Spinal cord (tissue), 10 donors: ENCODE data around the gene MYO7A. TPM values are rescaled to one million over a fixed set of nuclear protein-coding genes. Genes with fewer than 3 reads are reported as not detected.

ENCODE experiments used
- DNase-seq, 6 donors: peaks; one replicate each; pipeline versions ENCODE4 v3.0.0 to v3.0.0-alpha.2; 2013 to 2015; ENCODE audit warnings: low spot score in 6 of 6, low read depth in 4 of 6
- H3K27ac ChIP-seq: one replicate; pipeline ENCODE4 v1.5.1; 2013; ENCODE audit warnings: low read depth, low read length, control low read depth
- H3K27me3 ChIP-seq: one replicate; pipeline ENCODE4 v1.6.1; 2013; ENCODE audit warnings: low read length; ENCODE audit not compliant: control insufficient read depth, insufficient read depth
- H3K36me3 ChIP-seq: one replicate; pipeline ENCODE4 v1.6.1; 2013; ENCODE audit warnings: low read length; ENCODE audit not compliant: control insufficient read depth, insufficient read depth
- H3K4me1 ChIP-seq: one replicate; pipeline ENCODE4 v1.6.1; 2013; ENCODE audit warnings: low read length; ENCODE audit not compliant: control insufficient read depth, insufficient read depth
- H3K4me3 ChIP-seq: one replicate; pipeline ENCODE4 v1.5.1; 2013; ENCODE audit warnings: low read depth, low read length, control low read depth
- H3K9me3 ChIP-seq: one replicate; pipeline ENCODE4 v1.6.1; 2013; ENCODE audit warnings: low read length; ENCODE audit not compliant: control insufficient read depth, insufficient read depth
- WGBS: methylation state at CpG from one replicate; pipeline ENCODE4 v1.1.5; 2013; ENCODE audit warnings: missing lambda C conversion rate; ENCODE audit not compliant: insufficient coverage; 5-methylcytosine and 5-hydroxymethylcytosine counted together
- polyA plus RNA-seq, 2 donors: library from polyadenylated mRNA; unstranded; fragments of 120-200 nt; gene quantifications; one replicate each; pipeline ENCODE4 v1.2.1, GENCODE V29; 2013; ENCODE audit not compliant: insufficient read length in 2 of 2
- total RNA-seq, 2 donors: library from RNA; depleted of rRNA in 1 of 2; stranded (reverse); fragments of 120-200 nt in 1 of 2; fragments of >200 nt in 1 of 2; gene quantifications; one replicate each; pipeline versions ENCODE4 v1.2.3 to v1.2.4, GENCODE V29; 2013 to 2014
- donor health status: healthy.

The MYO7A gene
- total and polyA plus RNA-seq, 4 donors: 3.0 to 6.0 (median 4.2) TPM

- WGBS: 96% methylated on average over 2 of the region's 4 CpGs
- no peak overlapping the region for H3K4me3 ChIP-seq
- H3K4me1 ChIP-seq: peaks cover 56% of the 10 kb centered on the region
- no peak for DNase-seq
- H3K36me3 ChIP-seq: peaks cover 2% of the 10 kb centered on the region
- H3K27ac ChIP-seq: no peak overlapping the region
- H3K9me3 ChIP-seq: no peaks in the 10 kb centered on the region
- H3K27me3 ChIP-seq: no peaks in the 10 kb centered on the region
These were observed 50.1 kb downstream of the MYO7A start for GRCh38 chr11:77178150-77178549.

GRCh38 chr11:77179048-77179447 is 51.0 kb downstream of the MYO7A start:
- Histone ChIP-seq H3K4me3 (no peak overlapping the region), H3K36me3 (peaks cover 2% of the 10 kb centered on the region), H3K9me3 (no peaks in the 10 kb centered on the region), H3K27ac (no peak overlapping the region), H3K4me1 (peaks cover 57% of the 10 kb centered on the region), H3K27me3 (no peaks in the 10 kb centered on the region)
- 82% methylated on average over 4 of the region's 5 CpGs for WGBS
- peak in 1 of 6 donors; percentile 28 for DNase-seq

GRCh38 chr11:77179681-77180080 is 51.6 kb downstream of the MYO7A start:
- H3K27me3 ChIP-seq: no peaks in the 10 kb centered on the region
- 97% methylated on average over 19 of the region's 19 CpGs for WGBS
- H3K36me3 ChIP-seq: peaks cover 2% of the 10 kb centered on the region
- H3K27ac ChIP-seq: no peak overlapping the region
- H3K4me3 ChIP-seq: no peak overlapping the region
- H3K4me1 ChIP-seq: peaks cover 53% of the 10 kb centered on the region
- DNase-seq: no peak
- no peaks in the 10 kb centered on the region for H3K9me3 ChIP-seq

GRCh38 chr11:77180346-77180745 is 52.3 kb downstream of the MYO7A start:
- Histone ChIP-seq H3K27me3 (no peaks in the 10 kb centered on the region), H3K36me3 (peaks cover 2% of the 10 kb centered on the region), H3K4me1 (peaks cover 48% of the 10 kb centered on the region), H3K9me3 (no peaks in the 10 kb centered on the region), H3K27ac (no peak overlapping the region), H3K4me3 (no peak overlapping the region)
- no peak for DNase-seq
- WGBS: 92% methylated on average over 11 of the region's 11 CpGs

DNA sequence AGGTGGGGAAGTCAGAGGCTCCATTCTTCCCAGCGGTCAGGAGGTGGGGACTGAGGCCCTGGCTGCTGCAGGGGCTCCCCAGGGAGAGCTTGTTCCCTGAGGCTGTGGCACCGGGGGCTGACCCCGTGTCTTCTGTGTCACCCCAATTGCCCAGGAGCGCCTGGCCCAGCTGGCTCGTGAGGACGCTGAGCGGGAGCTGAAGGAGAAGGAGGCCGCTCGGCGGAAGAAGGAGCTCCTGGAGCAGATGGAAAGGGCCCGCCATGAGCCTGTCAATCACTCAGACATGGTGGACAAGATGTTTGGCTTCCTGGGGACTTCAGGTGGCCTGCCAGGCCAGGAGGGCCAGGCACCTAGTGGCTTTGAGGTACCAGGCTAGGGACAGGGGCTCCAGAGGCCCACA is 53.2 kb downstream of the MYO7A start:
- Histone ChIP-seq H3K36me3 (peaks cover 2% of the 10 kb centered on the region), H3K4me1 (peaks cover 39% of the 10 kb centered on the region)
- WGBS: 89% methylated on average over 11 of the region's 11 CpGs

GRCh38 chr11:77181799-77182541 is 53.9 kb downstream of the MYO7A start:
- DNase-seq: no peak
- Histone ChIP-seq H3K4me1 (peaks cover 36% of the 10 kb centered on the region), H3K27me3 (no peaks in the 10 kb centered on the region), H3K9me3 (no peaks in the 10 kb centered on the region), H3K36me3 (peaks cover 2% of the 10 kb centered on the region), H3K27ac (no peak overlapping the region), H3K4me3 (no peak overlapping the region)
- WGBS: 94% methylated on average over 19 of the region's 22 CpGs

More for the DNA sequence above, 53.2 kb downstream of the MYO7A start:
- Histone ChIP-seq H3K4me3 (no peak overlapping the region), H3K27me3 (no peaks in the 10 kb centered on the region), H3K27ac (no peak overlapping the region), H3K9me3 (no peaks in the 10 kb centered on the region)
- DNase-seq: no peak

DNA sequence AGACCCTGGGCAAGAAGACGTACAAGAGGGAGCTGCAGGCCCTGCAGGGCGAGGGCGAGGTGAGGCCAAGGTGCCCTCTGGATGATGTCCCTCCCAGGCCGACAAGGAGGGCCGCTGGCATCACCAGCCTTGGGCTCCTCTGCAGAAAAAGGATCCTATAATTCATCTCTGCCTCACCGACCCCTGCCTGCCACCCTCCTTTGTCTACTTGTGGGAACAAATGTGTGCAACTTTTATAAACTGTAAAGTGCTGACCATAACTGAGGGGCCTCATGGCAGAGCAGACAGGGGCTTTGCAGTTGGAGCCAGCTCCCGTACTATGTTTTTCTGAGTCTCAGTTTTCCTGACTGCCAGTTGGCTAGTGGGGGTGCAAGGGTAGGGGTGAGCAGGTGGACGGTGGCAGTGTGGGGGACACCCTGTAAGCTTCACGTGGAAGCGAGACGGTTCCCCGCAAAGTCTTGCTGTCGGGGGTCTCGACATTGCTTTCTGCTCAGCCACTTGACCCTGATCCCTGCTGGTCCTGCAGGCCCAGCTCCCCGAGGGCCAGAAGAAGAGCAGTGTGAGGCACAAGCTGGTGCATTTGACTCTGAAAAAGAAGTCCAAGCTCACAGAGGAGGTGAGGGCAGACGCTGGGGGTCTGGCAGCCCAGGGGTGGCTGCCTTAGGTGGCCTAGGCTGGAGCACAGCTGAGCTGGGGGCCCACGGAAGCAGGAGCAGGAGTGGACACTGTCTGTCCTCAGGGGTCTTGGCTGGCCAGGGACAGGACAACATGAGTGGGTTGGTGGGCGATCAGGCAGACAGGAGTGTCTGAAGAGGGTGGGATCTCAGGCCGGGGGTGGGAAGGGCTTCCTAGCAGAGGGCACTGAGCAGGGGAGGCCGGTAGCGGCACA is 54.7 kb downstream of the MYO7A start:
- no peak overlapping the region for H3K27ac ChIP-seq

DNA sequence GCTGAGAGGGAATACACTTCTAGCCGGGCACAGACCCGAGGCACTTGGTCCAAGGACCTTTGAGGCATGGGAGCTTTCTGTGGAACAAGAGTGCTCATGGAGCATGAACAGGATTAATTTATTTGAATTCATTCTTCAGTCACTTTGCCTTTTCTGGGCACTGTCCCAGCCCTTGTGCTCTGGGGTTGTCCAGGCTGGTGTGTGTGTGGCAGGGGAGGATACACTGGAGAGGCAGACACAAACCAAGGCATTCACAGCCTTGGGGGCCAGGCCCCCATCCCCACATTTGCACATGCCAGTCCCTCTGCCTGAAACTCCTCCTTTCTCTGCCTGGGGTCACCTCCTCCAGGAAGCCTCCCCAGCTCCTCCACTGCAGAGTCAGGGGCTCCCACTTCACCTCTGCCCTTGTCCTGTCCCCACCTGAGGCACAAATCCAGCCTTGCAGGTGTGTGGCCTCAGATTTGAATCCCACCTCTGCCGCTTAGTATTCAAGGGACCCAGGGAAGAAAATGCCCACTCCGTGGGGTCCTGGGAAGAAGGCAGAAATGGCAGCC is 55.5 kb downstream of the MYO7A start:
- H3K27ac ChIP-seq: no peak overlapping the region
- H3K4me1 ChIP-seq: peaks cover 36% of the 10 kb centered on the region
- peaks cover 2% of the 10 kb centered on the region for H3K36me3 ChIP-seq
- WGBS: 65% methylated on average over 4 of the region's 4 CpGs
- no peaks in the 10 kb centered on the region for H3K9me3 ChIP-seq
- no peaks in the 10 kb centered on the region for H3K27me3 ChIP-seq
- peak; percentile 21 to 87 (median 58) for DNase-seq
- H3K4me3 ChIP-seq: no peak overlapping the region

More for the DNA sequence above, 54.7 kb downstream of the MYO7A start:
- DNase-seq: no peak
- H3K36me3 ChIP-seq: peaks cover 2% of the 10 kb centered on the region
- peaks cover 36% of the 10 kb centered on the region for H3K4me1 ChIP-seq
- no peaks in the 10 kb centered on the region for H3K9me3 ChIP-seq
- no peaks in the 10 kb centered on the region for H3K27me3 ChIP-seq
- 75% methylated on average over 19 of the region's 21 CpGs for WGBS
- no peak overlapping the region for H3K4me3 ChIP-seq

- no peaks in the 10 kb centered on the region for H3K27me3 ChIP-seq
- no peak for DNase-seq
- no peak overlapping the region for H3K4me3 ChIP-seq
- H3K9me3 ChIP-seq: no peaks in the 10 kb centered on the region
- H3K36me3 ChIP-seq: peaks cover 2% of the 10 kb centered on the region
- 87% methylated on average over 15 of the region's 15 CpGs for WGBS
- H3K27ac ChIP-seq: no peak overlapping the region
- peaks cover 29% of the 10 kb centered on the region for H3K4me1 ChIP-seq
These were observed 56.3 kb downstream of the MYO7A start for GRCh38 chr11:77184136-77184860.
